HT1080 (cell line): ENCODE results near the gene ACAA2. TPM values are rescaled to one million over a fixed set of nuclear protein-coding genes. Genes with fewer than 3 reads are reported as not detected.

Source experiments
- DNase-seq: peaks from one replicate; pipeline ENCODE4 v3.0.0-alpha.2; 2015; ENCODE audit warnings: low read depth
- small RNA-seq: library from RNA; depleted of rRNA; stranded (forward); fragments of <200 nt; gene quantifications from one replicate; pipeline ENCODE3, GENCODE V24; 2014
- total RNA-seq: library from RNA; depleted of rRNA; stranded (reverse); fragments of >200 nt; shearing (Covaris generic); gene quantifications from 2 replicates; pipeline ENCODE4 v1.2.3, GENCODE V29; 2014

Gene ACAA2
- total RNA-seq, 1 experiment from 2014 or later: 36.7 TPM

- DNase-seq: no peak
These were observed 70.2 kb downstream of the ACAA2 start for GRCh38 chr18:49743117-49743567.

- no peak for DNase-seq
These were observed 70.8 kb downstream of the ACAA2 start for GRCh38 chr18:49742316-49743116.

- DNase-seq: no peak
These were observed 74.1 kb downstream of the ACAA2 start for GRCh38 chr18:49739275-49739674.

GRCh38 chr18:49738721-49739120 is 74.6 kb downstream of the ACAA2 start:
- DNase-seq: no peak

GRCh38 chr18:49734836-49735235 is 78.5 kb downstream of the ACAA2 start:
- no peak for DNase-seq

- no peak for DNase-seq
These were observed 79.3 kb downstream of the ACAA2 start for GRCh38 chr18:49733896-49734585.

- DNase-seq: no peak
These were observed 80.0 kb downstream of the ACAA2 start for GRCh38 chr18:49733321-49733720.

Small RNA genes within 50 kb of the gene (small RNA-seq; reads per million reads assigned to genes)
- not detected for gene RF00283
- not detected for gene SCARNA17
